ENCODE data around the gene NSMCE4A. TPM values are rescaled to one million over a fixed set of nuclear protein-coding genes. Genes with fewer than 3 reads are reported as not detected.
"Not testable (repeated sequence)": the region's sequence is repeated elsewhere in the genome, so short reads cannot be mapped to it uniquely, and the experiment has no call there.

NSMCE4A gene
- 10 to 100 TPM; 67.9 to 88.2 (median 81.7) TPM for polyA plus RNA-seq (ENCODE audit: insufficient read length in 4 of 4)

DNA sequence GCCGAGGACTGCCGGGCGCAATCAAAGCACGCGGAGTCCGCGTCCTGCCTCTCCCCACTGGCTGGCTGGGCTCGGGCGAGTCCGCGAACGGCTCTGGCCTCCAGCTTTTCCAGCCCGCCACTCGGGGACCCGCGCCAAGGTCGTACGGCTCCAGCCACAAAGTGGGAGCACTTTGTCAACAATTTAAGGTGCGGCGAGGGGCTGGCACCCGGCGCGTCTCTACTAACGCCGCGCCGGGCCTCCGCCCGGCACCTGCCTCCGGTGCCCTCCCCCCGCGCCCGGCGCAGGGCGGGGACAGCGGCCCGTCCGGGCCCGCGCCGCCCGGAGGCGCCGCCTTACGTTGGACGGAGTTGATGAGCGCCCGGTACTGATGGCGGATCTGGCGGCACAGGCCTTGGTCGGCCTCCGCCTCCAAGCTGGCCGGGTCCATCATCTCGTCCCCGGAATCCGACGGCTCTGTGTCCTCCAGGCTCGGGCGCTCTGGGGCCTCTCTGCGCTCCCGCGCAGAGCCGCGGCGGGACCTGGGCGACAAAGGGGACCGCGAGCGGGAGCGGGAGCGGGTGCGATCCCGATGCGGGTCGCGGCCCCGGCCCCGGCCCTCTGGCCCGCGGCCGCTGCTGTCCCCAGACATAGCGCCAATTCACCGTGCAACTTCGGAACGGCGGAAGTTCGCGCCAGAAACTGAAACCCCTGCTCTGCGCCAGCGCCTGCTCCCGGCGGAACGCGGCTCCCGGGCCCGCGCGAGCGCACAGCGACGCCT, at the start of gene NSMCE4A:
NSMCE4A (minus strand) TSS at position 683 of the 760 bp plus-strand sequence; CDS start at position 631, 52 bp downstream.
- DNase-seq (ENCODE audit: low read depth in 4 of 4, low spot score in 2 of 4) = peak; percentile 59 to 69 (median 65)

- not testable (repeated sequence) for DNase-seq (ENCODE audit: low read depth in 4 of 4, low spot score in 2 of 4)
These were observed 48.2 kb upstream of the NSMCE4A start for GRCh38 chr10:122023257-122023656.

DNA sequence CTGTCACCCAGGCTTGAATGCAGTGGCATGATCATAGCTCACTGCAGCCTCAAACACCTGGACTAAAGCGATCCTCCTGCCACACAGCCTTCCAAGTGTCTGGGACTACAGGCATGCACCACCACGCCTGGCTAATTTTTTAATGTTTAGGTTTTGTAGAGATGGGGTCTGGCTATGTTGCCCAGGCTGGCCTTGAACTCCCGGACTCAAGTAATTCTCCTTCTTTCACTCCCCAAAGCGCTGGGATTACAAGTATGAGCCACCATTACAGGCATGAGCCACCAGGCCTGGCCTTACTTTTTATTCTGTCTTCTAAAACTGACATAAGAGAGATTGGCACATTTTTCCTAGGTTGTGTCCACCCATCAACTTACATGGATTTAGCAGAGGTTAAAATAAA, 47.3 kb upstream of the NSMCE4A start:
- no peak for DNase-seq (ENCODE audit: low read depth in 4 of 4, low spot score in 2 of 4)

- DNase-seq (ENCODE audit: low read depth in 4 of 4, low spot score in 2 of 4) = no peak
These were observed 46.8 kb upstream of the NSMCE4A start for GRCh38 chr10:122021828-122022227.

DNA sequence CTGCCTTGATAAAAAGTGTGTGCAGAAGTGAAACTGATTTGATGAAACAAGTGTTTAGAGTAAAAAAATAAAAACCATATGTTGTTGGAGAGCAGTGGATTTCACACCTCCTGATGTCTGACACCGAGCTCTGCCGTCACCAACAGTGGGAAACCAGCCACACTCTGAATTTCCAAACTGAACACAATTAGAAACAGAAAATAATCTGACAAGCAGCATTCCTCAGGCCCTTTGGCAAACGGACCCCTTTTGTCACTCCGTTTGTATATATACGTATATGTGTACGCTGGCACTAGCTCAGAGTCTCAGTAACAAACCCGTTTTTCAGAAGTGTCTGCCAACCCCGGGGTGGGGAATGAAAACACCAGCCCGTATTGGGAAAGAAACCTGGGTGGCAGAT, 46.4 kb upstream of the NSMCE4A start:
- DNase-seq (ENCODE audit: low read depth in 4 of 4, low spot score in 2 of 4) = no peak

- no peak for DNase-seq (ENCODE audit: low read depth in 4 of 4, low spot score in 2 of 4)
These were observed 45.2 kb upstream of the NSMCE4A start for GRCh38 chr10:122020226-122020625.

GRCh38 chr10:122019414-122019975, 44.5 kb upstream of the NSMCE4A start:
- DNase-seq (ENCODE audit: low read depth in 4 of 4, low spot score in 2 of 4) = peak; percentile 25 to 57 (median 38)

DNA sequence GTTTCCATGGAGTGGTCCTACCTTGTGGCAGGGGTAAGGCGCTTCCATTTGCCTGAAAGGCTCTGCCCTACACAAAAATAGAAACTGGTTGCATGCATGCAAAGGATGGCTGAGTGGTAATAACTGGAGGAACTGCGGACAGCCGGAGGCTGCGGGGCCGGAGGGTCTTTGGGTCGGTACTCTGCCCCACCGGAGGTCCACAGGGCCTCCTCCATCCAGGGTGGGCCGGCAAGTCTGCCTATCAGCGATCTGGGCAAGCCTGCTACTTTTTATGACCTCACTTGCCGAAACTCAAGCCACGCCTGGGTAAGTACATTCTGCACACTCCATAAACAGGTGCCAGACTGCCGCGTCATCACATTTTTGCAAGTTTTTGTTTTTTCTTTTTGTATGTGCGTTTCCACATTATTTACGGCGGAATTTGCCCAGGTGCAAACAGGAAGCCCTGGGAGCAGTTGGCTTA, 44.0 kb upstream of the NSMCE4A start:
- DNase-seq (ENCODE audit: low read depth in 4 of 4, low spot score in 2 of 4) = peak in 1 of 4 donors; percentile 49

- no peak for DNase-seq (ENCODE audit: low read depth in 4 of 4, low spot score in 2 of 4)
These were observed 43.5 kb upstream of the NSMCE4A start for GRCh38 chr10:122018491-122018890.

DNA sequence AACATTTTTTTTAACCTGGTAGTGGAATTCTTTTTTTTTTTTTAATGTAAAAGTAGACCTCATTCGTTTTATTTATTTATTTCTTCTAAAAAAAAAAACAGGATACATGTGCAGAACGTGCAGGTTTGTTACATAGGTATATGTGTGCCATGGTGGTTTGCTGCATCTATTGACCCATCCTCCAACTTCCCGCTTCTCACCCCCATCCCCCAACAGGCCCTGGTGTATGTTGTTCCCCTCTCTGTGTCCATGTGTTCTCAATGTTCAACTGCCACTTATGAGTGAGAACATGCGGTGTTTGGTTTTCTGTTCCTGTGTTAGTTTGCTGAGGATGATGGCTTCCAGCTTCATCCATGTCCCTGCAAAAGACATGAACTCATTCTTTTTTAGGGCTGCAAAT, 42.9 kb upstream of the NSMCE4A start:
- not testable (repeated sequence) for DNase-seq (ENCODE audit: low read depth in 4 of 4, low spot score in 2 of 4)

DNA sequence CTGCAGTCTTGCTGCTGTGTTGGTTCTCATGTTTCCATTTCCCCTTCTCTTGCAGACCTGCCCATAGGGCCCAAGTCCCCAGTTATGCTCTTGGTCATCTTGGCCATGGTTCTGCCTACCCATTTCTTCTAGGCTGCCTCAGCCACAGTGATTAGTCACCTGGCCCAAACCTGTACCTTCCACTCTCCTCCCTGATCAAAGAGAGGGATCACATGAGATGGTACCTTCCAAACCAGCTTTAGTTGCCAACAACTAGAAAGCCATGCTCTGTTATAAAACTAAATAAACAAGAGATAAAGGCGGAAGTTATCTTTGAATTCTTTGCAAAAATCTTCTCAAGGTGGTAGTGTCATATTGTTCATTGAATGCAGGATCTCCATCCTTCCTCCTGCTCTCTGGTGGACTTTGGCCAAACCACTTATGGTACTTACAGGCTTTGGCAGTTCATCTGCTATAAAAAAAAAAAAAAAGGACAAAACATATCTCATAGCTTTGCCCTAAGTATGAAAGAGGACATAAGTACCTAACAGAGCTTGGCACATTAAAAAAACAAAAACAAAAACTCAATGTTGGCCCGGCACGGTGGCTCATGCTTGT, 39.7 kb upstream of the NSMCE4A start:
- no peak for DNase-seq (ENCODE audit: low read depth in 4 of 4, low spot score in 2 of 4)

- DNase-seq (ENCODE audit: low read depth in 4 of 4, low spot score in 2 of 4) = no peak
These were observed 38.3 kb upstream of the NSMCE4A start for GRCh38 chr10:122013311-122013780.

GRCh38 chr10:122012731-122013130, 37.7 kb upstream of the NSMCE4A start:
- no peak for DNase-seq (ENCODE audit: low read depth in 4 of 4, low spot score in 2 of 4)

- no peak for DNase-seq (ENCODE audit: low read depth in 4 of 4, low spot score in 2 of 4)
These were observed 35.5 kb upstream of the NSMCE4A start for GRCh38 chr10:122010405-122011050.

DNA sequence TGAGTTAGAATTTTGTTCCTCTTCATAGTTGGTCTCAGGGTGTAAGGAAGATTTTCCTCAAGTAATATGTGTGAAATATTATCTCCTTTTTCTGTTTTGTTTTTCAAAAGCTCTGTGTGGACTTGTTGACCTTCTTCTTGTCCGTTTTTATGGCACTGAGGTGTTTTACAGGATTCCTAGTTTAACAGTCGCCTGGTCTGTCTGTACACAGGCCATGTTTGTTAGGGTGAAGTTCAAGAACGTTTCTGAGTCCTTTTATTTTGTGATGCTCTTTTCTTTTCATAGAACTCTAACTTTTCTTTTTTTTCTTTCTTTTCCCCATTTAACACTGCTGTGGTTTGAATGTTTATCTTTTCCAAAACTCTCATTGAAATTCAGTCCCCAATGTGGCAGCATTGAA, 32.4 kb upstream of the NSMCE4A start:
- no peak for DNase-seq (ENCODE audit: low read depth in 4 of 4, low spot score in 2 of 4)

DNA sequence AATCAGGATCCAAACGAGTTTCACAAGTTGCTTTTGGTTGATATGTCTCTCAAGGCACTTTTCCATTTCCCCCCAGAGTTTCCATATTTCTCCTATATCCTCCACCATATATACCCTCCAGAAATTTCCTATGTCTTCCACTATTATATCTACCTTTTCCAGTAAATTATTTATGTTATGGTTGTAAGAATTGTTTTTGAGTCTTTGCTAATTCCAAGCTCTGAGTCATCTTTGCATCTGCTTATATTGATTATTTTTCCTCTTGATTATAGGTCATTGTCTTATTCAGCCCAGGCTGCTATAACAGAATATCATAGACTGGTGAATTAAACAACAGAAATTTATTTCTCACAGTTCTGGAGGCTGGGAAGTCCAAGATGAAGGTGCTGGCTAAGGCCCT, 26.7 kb upstream of the NSMCE4A start:
- no peak for DNase-seq (ENCODE audit: low read depth in 4 of 4, low spot score in 2 of 4)

DNA sequence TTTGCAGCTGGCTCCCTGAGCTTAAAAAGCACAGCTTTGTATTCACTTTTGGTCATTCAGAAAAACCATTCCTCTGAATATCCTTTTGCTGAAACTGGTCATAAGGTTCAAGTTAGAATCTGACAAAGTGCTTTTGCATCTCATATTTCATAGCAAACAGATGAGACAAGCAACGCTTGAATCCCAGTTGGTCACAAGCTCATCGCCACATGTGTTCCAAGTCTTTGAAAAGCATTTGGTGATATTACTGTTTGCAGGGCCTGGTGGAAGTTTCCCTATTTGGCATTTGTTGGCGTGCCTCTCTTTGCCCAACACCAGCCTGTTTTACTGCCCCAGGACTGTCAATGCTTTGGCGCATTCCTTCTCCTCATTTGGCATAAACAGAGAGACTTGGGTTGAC, 24.3 kb upstream of the NSMCE4A start:
- no peak for DNase-seq (ENCODE audit: low read depth in 4 of 4, low spot score in 2 of 4)

DNA sequence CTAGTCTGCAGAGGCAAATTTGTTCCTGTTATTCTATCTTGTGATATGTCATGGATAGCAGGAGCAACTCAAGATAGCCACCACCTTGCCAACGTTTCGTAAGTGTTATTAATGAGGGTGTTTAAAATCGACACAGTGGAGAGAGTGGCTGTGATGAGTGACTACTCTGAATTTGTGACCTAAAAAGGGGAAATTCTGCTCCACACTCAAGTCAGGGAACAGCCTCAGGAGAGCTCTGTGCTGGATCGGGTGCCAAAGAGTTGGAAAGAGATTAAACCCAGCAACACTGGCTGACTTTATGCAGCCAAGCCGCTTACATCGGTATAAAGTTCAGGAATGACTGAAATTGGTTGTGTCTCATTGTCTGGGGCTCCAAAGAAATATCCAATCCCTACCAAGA, 23.4 kb upstream of the NSMCE4A start:
- no peak for DNase-seq (ENCODE audit: low read depth in 4 of 4, low spot score in 2 of 4)

DNA sequence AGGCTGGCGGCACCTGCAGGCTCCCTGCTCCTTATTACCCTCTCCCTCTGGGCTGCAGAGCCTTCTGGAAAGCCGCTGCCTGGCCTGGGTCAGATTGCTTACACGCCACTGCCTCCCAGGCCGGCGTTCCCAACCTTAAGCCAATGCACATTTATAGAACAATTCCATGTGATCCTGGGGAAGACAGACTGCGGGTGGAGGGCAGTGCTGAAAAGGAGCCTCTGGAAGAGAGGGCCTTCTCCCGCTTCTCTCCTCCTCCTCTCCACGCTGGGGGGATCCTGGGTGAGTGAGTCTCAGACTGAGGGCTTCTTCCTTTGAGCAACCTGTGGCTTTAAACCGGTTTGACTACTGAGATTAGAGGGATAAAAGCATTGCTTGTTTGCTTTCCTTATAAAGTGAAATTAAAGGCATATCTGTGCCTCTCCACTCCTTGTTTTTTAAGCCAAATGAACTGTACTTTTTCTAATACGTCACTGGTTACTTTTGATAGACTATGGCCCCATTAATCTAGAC, 19.5 kb upstream of the NSMCE4A start:
- DNase-seq (ENCODE audit: low read depth in 4 of 4, low spot score in 2 of 4) = peak in 1 of 4 donors; percentile 21

DNA sequence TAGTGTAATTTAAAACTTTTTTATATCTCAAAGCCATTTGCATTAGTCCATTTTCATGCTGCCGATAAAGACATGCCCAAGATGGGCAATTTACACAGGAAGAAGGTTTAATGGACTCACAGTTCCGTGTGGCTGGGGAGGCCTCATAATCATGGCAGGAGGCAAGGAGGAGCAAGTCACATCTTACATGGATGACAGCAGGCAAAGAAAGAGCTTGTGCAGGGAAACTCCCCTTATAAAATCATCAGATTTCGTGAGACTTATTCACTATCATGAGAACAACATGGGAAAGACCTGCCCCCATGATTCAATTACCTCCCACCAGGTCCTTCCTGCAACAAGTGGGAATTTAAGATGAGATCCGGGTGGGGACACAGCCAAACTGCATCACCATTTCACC, 16.7 kb upstream of the NSMCE4A start:
- not testable (repeated sequence) for DNase-seq (ENCODE audit: low read depth in 4 of 4, low spot score in 2 of 4)
